Chondrocyte (in vitro differentiated cells): ENCODE measurements around the gene DDN. TPM values are rescaled to one million over a fixed set of nuclear protein-coding genes. Genes with fewer than 3 reads are reported as not detected.

Source experiments
- DNase-seq: peaks from one replicate; pipeline ENCODE4 v3.0.0; 2021; ENCODE audit warnings: mixed read lengths, low spot score
- H3K27ac Mint-ChIP-seq: one replicate; pipeline ENCODE4 v1.8.0; 2021; ENCODE audit warnings: mild to moderate bottlenecking, moderate library complexity, mixed read lengths; ENCODE audit not compliant: unreplicated experiment
- H3K27me3 Mint-ChIP-seq: 2 replicates; pipeline ENCODE4 v1.8.0; 2021; ENCODE audit warnings: low read depth, mixed read lengths
- H3K36me3 Mint-ChIP-seq: 2 replicates; pipeline ENCODE4 v1.8.0; 2021; ENCODE audit warnings: low read depth, mixed read lengths
- H3K4me1 Mint-ChIP-seq: 2 replicates; pipeline ENCODE4 v1.8.0; 2021; ENCODE audit warnings: low read depth, mild to moderate bottlenecking, mixed read lengths
- H3K4me3 Mint-ChIP-seq: one replicate; pipeline ENCODE4 v1.8.0; 2021; ENCODE audit warnings: mild to moderate bottlenecking, moderate library complexity, mixed read lengths; ENCODE audit not compliant: unreplicated experiment
- H3K9me3 Mint-ChIP-seq: 2 replicates; pipeline ENCODE4 v1.8.0; 2021; ENCODE audit warnings: low read depth, mixed read lengths
- total RNA-seq: library from RNA; stranded (reverse); gene quantifications from 3 replicates; pipeline ENCODE4 v1.2.1, GENCODE V29; 2021
- TF ChIP-seq, protein P1 (sequence below): fragments of 200-600 bp; sonication (generic); IDR thresholded peaks from 2 replicates; pipeline ENCODE4 v1.5.0; 2021; ENCODE audit warnings: antibody characterized with exemption, mild to moderate bottlenecking, moderate library complexity

The DDN gene
- total RNA-seq, 1 donor from 2014 or later, result 0.72 TPM

- Mint-ChIP-seq H3K4me1 (peaks cover 4% of the 10 kb centered on the region), H3K36me3 (no peaks in the 10 kb centered on the region), H3K9me3 (no peaks in the 10 kb centered on the region), H3K27me3 (peaks cover 13% of the 10 kb centered on the region), H3K27ac (no peak overlapping the region), H3K4me3 (no peak overlapping the region)
- TF ChIP-seq, protein P1, sequence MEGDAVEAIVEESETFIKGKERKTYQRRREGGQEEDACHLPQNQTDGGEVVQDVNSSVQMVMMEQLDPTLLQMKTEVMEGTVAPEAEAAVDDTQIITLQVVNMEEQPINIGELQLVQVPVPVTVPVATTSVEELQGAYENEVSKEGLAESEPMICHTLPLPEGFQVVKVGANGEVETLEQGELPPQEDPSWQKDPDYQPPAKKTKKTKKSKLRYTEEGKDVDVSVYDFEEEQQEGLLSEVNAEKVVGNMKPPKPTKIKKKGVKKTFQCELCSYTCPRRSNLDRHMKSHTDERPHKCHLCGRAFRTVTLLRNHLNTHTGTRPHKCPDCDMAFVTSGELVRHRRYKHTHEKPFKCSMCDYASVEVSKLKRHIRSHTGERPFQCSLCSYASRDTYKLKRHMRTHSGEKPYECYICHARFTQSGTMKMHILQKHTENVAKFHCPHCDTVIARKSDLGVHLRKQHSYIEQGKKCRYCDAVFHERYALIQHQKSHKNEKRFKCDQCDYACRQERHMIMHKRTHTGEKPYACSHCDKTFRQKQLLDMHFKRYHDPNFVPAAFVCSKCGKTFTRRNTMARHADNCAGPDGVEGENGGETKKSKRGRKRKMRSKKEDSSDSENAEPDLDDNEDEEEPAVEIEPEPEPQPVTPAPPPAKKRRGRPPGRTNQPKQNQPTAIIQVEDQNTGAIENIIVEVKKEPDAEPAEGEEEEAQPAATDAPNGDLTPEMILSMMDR, result peak; percentile 72
- DNase-seq, result no peak
Measured at GRCh38 chr12:48965298-48965838, 33.8 kb downstream of the DDN start.

- Mint-ChIP-seq H3K4me1 (peaks cover 5% of the 10 kb centered on the region), H3K36me3 (no peaks in the 10 kb centered on the region), H3K27me3 (peaks cover 11% of the 10 kb centered on the region), H3K4me3 (no peak overlapping the region), H3K27ac (no peak overlapping the region), H3K9me3 (no peaks in the 10 kb centered on the region)
- TF ChIP-seq, protein P1, result no peak
- peak; percentile 5 for DNase-seq
Measured at GRCh38 chr12:48961801-48962200, 37.4 kb downstream of the DDN start.

- TF ChIP-seq, protein P1, result no peak
- Mint-ChIP-seq H3K4me3 (no peak overlapping the region), H3K27me3 (peaks cover 11% of the 10 kb centered on the region), H3K9me3 (no peaks in the 10 kb centered on the region), H3K4me1 (peaks cover 5% of the 10 kb centered on the region), H3K36me3 (no peaks in the 10 kb centered on the region), H3K27ac (no peak overlapping the region)
- DNase-seq, result no peak
Measured at GRCh38 chr12:48961331-48961730, 37.8 kb downstream of the DDN start.

DNA sequence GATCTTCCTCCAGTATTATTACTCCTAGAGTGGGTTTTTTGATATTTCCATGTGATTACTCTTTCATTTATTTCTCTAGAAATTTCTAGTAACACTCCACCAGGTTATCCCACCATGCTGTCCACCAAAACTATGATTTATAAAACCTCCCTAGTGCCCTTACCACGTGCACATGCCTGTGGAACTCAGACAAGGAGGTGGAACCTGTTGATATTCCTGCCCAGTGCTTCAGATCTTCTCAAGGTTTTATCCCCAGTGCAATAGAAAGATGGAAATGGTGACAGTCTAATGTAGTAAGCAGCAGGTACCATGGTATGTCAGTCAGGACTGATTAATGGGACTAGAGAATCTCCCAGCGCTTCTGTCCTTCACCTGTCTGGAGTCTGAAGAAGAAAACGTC is 38.3 kb downstream of the DDN start:
- peaks cover 11% of the 10 kb centered on the region for H3K27me3 Mint-ChIP-seq
- H3K4me1 Mint-ChIP-seq, result peaks cover 10% of the 10 kb centered on the region
- no peak overlapping the region for H3K27ac Mint-ChIP-seq
- DNase-seq, result no peak
- no peaks in the 10 kb centered on the region for H3K9me3 Mint-ChIP-seq
- TF ChIP-seq, protein P1, result no peak
- no peak overlapping the region for H3K4me3 Mint-ChIP-seq
- no peaks in the 10 kb centered on the region for H3K36me3 Mint-ChIP-seq

DNA sequence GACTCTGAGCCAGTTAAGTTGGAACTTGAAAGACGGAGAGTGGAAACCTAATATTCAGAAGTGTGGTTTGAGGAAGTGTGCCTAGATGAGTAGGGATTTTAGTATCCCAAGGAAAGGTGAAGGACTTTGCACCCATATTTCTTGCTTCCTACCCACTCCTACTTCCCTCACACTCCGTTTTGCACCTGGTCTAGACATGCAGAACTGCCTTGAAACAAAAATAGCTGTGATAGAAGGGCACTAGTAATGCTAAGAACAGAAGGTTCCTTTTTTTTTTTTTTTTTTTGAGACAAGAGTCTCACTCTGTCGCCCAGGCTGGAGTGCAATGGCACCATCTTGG is 41.2 kb downstream of the DDN start:
- H3K9me3 Mint-ChIP-seq, result no peaks in the 10 kb centered on the region
- peak overlapping the region; percentile 98 for H3K4me3 Mint-ChIP-seq
- TF ChIP-seq, protein P1, result no peak

More for the DNA sequence above, 41.2 kb downstream of the DDN start:
- Mint-ChIP-seq H3K27me3 (peaks cover 8% of the 10 kb centered on the region), H3K4me1 (peaks cover 27% of the 10 kb centered on the region), H3K36me3 (no peaks in the 10 kb centered on the region), H3K27ac (peak overlapping the region; percentile 93)
- no peak for DNase-seq
